Stomach (tissue), 9 donors: ENCODE results near the gene PSAP. TPM values are rescaled to one million over a fixed set of nuclear protein-coding genes. Genes with fewer than 3 reads are reported as not detected.

Source experiments
- DNase-seq, 2 donors: peaks; one replicate each; pipeline versions ENCODE4 v3.0.0 to v3.0.0-alpha.2; 2013 to 2019
- H3K27ac ChIP-seq, 5 donors: fragments of 200-600 bp in 4 of 5; sonication (generic) in 4 of 5; one replicate each; pipeline ENCODE4 v1.5.1; 2013 to 2019; ENCODE audit warnings: mild to moderate bottlenecking in 1 of 5, moderate library complexity in 1 of 5
- H3K27me3 ChIP-seq, 3 donors: fragments of 200-600 bp; sonication (generic); one replicate each; pipeline ENCODE4 v1.5.1; 2017 to 2019; ENCODE audit warnings: mixed run types in 1 of 3
- H3K36me3 ChIP-seq, 4 donors: fragments of 200-600 bp; sonication (generic); 1 replicate in 3 of 4; 2 replicates in 1 of 4; pipeline ENCODE4 v1.5.1; 2016 to 2019
- H3K4me1 ChIP-seq, 4 donors: fragments of 200-600 bp; sonication (generic); one replicate each; pipeline ENCODE4 v1.5.1; 2016 to 2019
- H3K4me3 ChIP-seq, 4 donors: fragments of 200-600 bp; sonication (generic) in 3 of 4; one replicate each; pipeline ENCODE4 v1.5.1; 2016 to 2019; ENCODE audit warnings: mild to moderate bottlenecking in 1 of 4
- H3K9me3 ChIP-seq, 4 donors: fragments of 200-600 bp; sonication (generic); one replicate each; pipeline ENCODE4 v1.5.1; 2016 to 2019
- CTCF ChIP-seq, 7 experiments: fragments of 450-650 bp in 4 of 7; fragments of 200-600 bp in 3 of 7; sonication (generic) in 3 of 7; IDR thresholded peaks; one replicate each; pipeline ENCODE4 v1.5.1; 2016 to 2019; ENCODE audit warnings: antibody characterized with exemption in 7 of 7, control low read depth in 2 of 7, mild to moderate bottlenecking in 1 of 7
- EP300 ChIP-seq: sonication (generic); formaldehyde crosslinking; IDR thresholded peaks from one replicate; pipeline ENCODE4 v1.6.1; 2017; ENCODE audit warnings: antibody characterized with exemption
- POLR2A ChIP-seq, 4 donors: fragments of 450-650 bp; IDR thresholded peaks; one replicate each; pipeline ENCODE4 v1.6.1; 2016; ENCODE audit warnings: antibody characterized with exemption in 4 of 4, control low read depth in 2 of 4, mild to moderate bottlenecking in 1 of 4, moderate library complexity in 1 of 4
- POLR2AphosphoS5 ChIP-seq, 3 donors: sonication (generic); formaldehyde crosslinking; IDR thresholded peaks; one replicate each; pipeline ENCODE4 v1.6.1; 2016; ENCODE audit warnings: antibody characterized with exemption in 3 of 3
- WGBS, 5 donors: extraction: QIAGEN DNeasy Blood & Tissue Kit in 3 of 5; methylation state at CpG; one replicate each; pipeline versions ENCODE4 v1.1.5 to v1.1.7; 2013 to 2018; 5-methylcytosine and 5-hydroxymethylcytosine counted together
- intact Hi-C: fragments of 100-400 bp; cut with DNase I; formaldehyde crosslinking; loops from one replicate; pipeline ENCODE4 v1.15.1; 2023; ENCODE audit warnings: low total_unique reads
- polyA plus RNA-seq, 3 donors: library from polyadenylated mRNA; stranded (reverse); fragments of 200-250 nt; gene quantifications; one replicate each; pipeline ENCODE4 v1.2.3, GENCODE V29; 2013
- total RNA-seq, 5 donors: library from RNA; depleted of rRNA; stranded (reverse); fragments of >200 nt; gene quantifications; one replicate each; pipeline versions ENCODE4 v1.1.0 to v1.2.3, GENCODE V29; 2014 to 2016
- donor health status: healthy with polysubstance abuse.
- donor health status: Bipolar disorder and iron deficiency.
- donor health status: healthy.

Gene PSAP
- total and polyA plus RNA-seq, 8 donors, result 174 to 709 (median 413) TPM

GRCh38 chr10:71816421-71816851, 34.6 kb downstream of the PSAP start:
- no peak overlapping the region for H3K4me3 ChIP-seq
- intact Hi-C loops, result no loop called here
- DNase-seq, result no peak
- peaks cover 0 to 44% (median 20%) of the 10 kb centered on the region in 4 donors for H3K4me1 ChIP-seq
- peaks cover 63 to 75% (median 69%) of the 10 kb centered on the region in 4 donors for H3K36me3 ChIP-seq
- no peaks in the 10 kb centered on the region for H3K9me3 ChIP-seq
- TF ChIP-seq EP300 (no peak), POLR2A (IDR thresholded peaks at IDR 0.05) (no peak), POLR2AphosphoS5 (IDR thresholded peaks at IDR 0.05) (no peak), CTCF (IDR thresholded peaks at IDR 0.05) (no peak)
- WGBS, 5 donors, result 80 to 91% (median 84%) methylated on average over 12 of the region's 12 CpGs
- H3K27me3 ChIP-seq, result peaks cover 0 to 4% (median 0%) of the 10 kb centered on the region in 3 donors
- peak overlapping the region in 1 of 5 donors; percentile 3 for H3K27ac ChIP-seq

- intact Hi-C loops, result no loop called here
- Histone ChIP-seq H3K36me3 (peaks cover 55 to 67% (median 61%) of the 10 kb centered on the region in 4 donors), H3K4me3 (no peak overlapping the region), H3K4me1 (peaks cover 0 to 45% (median 21%) of the 10 kb centered on the region in 4 donors), H3K27ac (no peak overlapping the region), H3K9me3 (no peaks in the 10 kb centered on the region), H3K27me3 (peaks cover 0 to 6% (median 0%) of the 10 kb centered on the region in 3 donors)
- no peak for DNase-seq
- TF ChIP-seq CTCF (IDR thresholded peaks at IDR 0.05) (no peak), POLR2AphosphoS5 (IDR thresholded peaks at IDR 0.05) (no peak), EP300 (no peak), POLR2A (IDR thresholded peaks at IDR 0.05) (no peak)
- WGBS, 5 donors, result 80 to 89% (median 83%) methylated on average over 14 to 15 of the region's 15 CpGs
Observed at GRCh38 chr10:71815515-71816130, 35.4 kb downstream of the PSAP start.

GRCh38 chr10:71814922-71815411, 36.1 kb downstream of the PSAP start:
- intact Hi-C loops, result loop anchor here (5.0 kb wide), 1 partner anchor 428 kb away; no protein-coding TSS in a partner anchor
- peaks cover 0 to 45% (median 21%) of the 10 kb centered on the region in 4 donors for H3K4me1 ChIP-seq
- whole genome bisulfite sequencing, 5 donors, result 90 to 93% (median 92%) methylated on average over 11 to 26 of the region's 26 CpGs
- H3K9me3 ChIP-seq, result no peaks in the 10 kb centered on the region
- DNase-seq, result no peak
- H3K27me3 ChIP-seq, result peaks cover 0 to 6% (median 0%) of the 10 kb centered on the region in 3 donors
- peaks cover 49 to 60% (median 54%) of the 10 kb centered on the region in 4 donors for H3K36me3 ChIP-seq
- no peak overlapping the region for H3K4me3 ChIP-seq
- TF ChIP-seq POLR2AphosphoS5 (IDR thresholded peaks at IDR 0.05), result no peak
- H3K27ac ChIP-seq, result no peak overlapping the region

GRCh38 chr10:71812913-71813590, 38.0 kb downstream of the PSAP start:
- Histone ChIP-seq H3K9me3 (no peaks in the 10 kb centered on the region), H3K27me3 (peaks cover 0 to 12% (median 0%) of the 10 kb centered on the region in 3 donors), H3K4me1 (peaks cover 0 to 41% (median 21%) of the 10 kb centered on the region in 4 donors), H3K4me3 (no peak overlapping the region), H3K36me3 (peaks cover 30 to 41% (median 35%) of the 10 kb centered on the region in 4 donors), H3K27ac (no peak overlapping the region)
- WGBS, 5 donors, result 33 to 50% (median 45%) methylated on average over 5 to 11 of the region's 11 CpGs
- DNase-seq, result no peak
- intact Hi-C loops, result loop anchor here (5.0 kb wide), 1 partner anchor 426 kb away; no protein-coding TSS in a partner anchor
- TF ChIP-seq EP300 (no peak), POLR2A (IDR thresholded peaks at IDR 0.05) (no peak), CTCF (IDR thresholded peaks at IDR 0.05) (no peak), POLR2AphosphoS5 (IDR thresholded peaks at IDR 0.05) (no peak)
